HG03196 (cell line): ENCODE results near the gene ABCA10.
"Not testable (repeated sequence)": the region's sequence is repeated elsewhere in the genome, so short reads cannot be mapped to it uniquely, and the experiment has no call there.

ENCODE experiments used
- ATAC-seq: cut with Tn5 transposase; IDR thresholded peaks from one replicate; pipeline ENCODE4 v1.9.1; 2021; ENCODE audit not compliant: unreplicated experiment

ABCA10 gene

DNA sequence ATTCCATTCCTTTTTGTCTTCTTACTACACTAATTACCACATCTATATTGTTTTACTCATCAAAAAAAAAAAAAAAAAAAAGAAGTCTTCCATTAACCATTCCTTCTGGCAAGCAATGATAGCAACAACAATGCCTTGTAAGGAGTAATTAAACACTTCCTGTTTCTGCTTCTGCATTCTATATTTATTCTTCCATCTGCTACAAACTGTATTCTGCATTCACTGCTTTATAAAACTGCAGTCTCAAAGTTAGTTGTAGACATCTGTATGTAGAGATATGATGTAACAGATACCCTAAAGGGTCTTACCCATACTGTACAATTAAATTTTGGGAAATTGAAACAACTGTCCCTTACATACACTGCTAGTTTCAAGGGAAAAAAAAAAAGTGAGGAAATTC lies 58.2 kb downstream of the ABCA10 start:
- ATAC-seq, result no peak

DNA sequence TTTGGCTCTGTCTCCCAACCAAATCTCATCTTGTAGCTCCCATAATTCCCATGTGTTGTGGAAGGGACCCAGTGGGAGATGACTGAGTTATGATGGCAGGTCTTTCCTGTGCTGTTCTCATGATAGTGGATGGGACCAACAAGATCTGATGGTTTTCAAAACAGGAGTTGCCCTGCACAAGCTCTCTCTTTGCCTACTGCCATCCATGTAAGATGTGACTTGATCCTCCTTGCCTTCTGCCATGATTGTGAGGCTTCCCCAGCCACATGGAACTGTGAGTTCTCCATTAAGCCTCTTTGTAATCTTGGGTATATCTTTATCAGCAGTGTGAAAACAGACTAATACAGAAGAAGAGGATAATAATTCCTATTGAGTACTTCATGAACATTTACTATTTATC lies 60.0 kb downstream of the ABCA10 start:
- not testable (repeated sequence) for ATAC-seq

DNA sequence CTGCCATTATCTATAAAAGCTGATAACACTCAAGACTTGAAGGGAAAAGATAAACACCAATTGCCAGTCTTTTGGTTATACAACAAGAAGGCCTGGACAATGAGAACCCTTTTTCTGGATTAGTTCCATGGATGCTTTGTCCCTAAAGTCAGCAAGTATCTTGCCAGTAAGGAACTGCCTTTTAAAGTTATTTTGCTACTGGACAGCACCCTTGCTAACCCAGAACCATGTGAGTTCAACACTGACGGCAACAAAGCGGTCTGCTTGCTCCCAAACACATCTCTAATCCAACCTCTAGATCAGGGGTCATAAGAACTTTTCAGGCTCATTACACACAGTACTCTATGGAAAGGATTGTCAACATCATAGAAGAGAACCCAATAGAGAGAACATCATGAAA lies 61.7 kb downstream of the ABCA10 start:
- no peak for ATAC-seq

DNA sequence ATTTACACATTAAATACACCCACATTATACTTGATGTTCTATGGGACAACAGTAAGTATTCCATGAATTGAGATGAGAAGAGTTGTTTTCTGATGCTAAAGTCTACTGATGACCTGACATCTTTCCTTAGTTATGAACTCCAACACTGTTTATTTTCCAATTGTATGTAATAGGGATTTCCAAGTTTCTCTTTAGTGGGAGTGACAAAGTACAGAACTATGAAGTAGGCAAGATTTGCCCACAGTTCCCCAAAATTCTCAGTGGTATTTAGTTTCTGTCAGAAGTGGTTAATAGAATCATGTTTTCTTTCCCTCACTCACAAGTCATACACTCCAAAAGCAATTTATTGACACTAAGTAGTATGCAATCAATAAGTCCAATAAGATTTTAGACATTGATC lies 64.4 kb downstream of the ABCA10 start:
- no peak for ATAC-seq

- no peak for ATAC-seq
Observed at GRCh38 chr17:69159418-69159817, 69.2 kb downstream of the ABCA10 start.

- no peak for ATAC-seq
Observed at GRCh38 chr17:69154267-69154666, 74.4 kb downstream of the ABCA10 start.

DNA sequence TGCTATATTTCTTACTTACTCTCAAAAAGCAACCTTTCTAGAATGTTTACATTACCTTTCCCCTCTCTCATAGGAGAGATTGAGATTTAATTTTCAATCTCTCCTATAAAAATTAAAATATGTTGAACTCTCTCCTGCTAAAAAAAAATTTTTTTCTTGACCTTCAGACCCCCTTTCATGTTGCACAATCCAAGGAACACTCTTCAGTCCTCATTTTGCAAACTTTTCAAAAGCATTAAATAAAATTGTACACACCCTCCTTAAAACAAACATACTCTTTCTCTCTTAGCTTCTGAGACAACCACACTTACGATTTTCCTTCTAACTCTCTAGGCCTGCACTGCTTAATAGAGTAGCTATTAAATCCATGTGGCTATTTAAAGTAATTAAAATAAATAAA lies 78.3 kb downstream of the ABCA10 start:
- no peak for ATAC-seq

GRCh38 chr17:69147460-69147859 lies 81.2 kb downstream of the ABCA10 start:
- ATAC-seq, result no peak

DNA sequence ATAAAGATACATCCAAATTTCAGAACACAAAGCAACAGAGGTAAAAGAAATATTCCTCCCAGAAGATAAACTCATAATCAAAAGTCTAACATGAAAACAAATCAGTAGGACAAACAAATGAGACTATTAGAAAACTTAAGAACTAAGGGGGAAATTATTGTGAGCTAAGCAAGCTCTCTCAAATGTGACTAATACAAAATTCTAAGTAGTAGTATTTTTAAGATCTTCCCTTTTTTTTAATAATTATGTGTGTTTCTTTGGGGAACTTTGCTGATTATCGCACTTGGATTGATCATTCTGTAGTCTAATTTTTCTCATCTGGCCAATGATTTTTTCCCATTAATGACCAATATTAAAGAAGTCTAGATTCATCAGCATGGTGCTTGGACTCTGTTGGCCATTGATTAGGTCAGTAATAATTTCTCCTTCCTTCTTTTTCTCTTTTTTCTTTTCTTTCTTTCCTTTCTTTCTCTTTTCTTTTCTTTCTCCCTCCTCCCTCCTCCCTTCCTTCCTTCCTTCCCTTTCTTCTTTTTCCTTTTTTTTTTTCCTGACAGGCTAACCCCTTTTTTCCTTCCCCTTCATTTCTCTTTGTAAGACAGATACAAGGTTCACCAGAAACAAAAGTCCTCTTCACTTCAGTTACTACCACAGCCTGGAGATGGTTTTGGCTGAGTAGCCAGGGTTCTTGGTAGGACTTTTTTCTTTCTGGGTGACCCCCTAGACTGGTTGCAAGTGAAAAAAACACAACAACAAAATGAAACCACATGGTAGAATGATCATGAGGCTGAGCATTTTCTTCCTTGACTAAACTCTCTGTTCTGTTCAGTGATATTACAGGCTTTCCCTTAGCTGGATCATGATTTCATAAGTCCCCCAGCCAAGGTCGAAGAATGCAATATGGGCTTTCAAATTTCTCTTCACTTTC lies 84.0 kb downstream of the ABCA10 start:
- no peak for ATAC-seq

GRCh38 chr17:69143683-69144231 lies 84.9 kb downstream of the ABCA10 start:
- no peak for ATAC-seq

DNA sequence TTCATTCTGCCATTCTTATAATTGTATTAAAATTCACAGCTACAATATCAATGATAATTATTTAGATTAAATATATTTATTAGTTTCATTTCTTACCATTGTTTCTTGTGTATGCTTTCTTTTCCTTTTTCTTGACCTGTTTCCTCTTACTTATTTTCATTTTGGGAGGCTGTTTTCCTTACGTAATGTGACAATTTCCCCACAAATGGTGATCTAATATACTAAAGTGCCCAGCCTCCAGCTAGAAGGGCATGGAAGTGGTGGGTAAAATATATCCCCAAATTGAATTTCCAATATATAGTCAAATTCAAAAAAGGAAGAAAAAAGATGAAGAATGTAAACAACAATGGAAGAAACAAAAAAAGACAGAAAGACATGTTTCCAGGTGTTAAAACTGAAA lies 85.5 kb downstream of the ABCA10 start:
- ATAC-seq, result no peak

DNA sequence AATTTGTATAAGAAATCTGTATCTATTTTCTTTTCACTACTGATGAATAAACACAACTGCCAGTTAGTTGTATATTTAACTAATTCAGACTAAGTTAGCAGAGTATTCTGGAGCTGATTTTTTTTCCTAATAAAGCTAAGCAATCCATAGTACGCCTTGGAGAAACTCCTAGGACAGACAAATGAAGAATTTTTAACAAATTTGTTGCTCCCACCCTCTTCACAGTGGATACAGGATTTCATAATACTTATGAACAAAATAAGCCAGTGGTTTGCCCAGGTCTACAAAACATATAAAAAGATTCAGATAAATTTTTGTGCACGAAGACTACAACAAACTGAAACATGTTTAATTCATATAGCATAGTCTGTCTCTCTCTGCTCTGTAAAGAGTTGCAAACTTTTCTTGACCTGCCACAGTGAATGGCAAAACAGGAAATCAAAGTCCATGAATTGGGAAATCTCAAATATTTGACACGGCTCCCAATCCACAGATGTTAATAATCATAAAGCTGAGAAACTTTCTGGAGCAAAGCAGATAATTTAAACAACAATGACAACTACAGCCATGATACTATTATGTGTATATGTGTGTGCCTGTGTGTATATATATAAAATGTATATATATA lies 86.3 kb downstream of the ABCA10 start:
- no peak for ATAC-seq

DNA sequence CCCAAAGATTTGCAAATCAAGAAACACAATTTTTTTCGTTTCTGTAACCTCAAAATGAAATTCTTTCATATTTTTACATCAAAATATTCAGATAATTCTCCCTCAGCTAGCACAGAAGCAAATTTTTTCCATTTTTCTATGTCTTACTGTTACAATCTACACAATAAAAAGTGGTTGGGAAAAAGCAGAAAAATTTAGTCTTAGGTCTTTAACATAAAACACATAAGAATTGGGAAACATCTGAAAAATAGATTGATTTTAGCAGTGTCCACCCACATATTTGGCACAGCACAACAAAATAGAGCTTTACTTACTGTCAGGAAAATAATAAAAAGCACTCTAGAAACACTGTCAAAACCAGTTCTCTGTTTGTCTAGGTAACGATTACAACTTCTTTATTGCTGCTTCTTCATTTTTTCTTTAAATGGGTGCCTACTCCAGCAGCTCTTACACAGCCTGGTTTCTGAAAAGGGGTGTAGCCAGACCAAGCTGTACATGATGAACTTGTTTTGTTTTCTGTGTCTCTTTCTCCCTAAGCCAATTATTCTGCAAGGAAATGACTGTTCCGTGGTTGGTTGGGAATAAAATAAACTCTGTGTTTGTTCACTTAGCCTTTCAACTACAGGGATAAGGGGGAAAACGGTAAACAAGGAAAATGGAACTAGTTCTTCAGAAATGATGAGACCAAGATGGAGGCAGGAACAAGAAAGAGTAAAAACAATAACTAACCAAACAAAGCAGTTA lies 87.0 kb downstream of the ABCA10 start, which contains the start of gene ABCA6:
ABCA6 (minus strand) TSS at position 465 of the 744 bp plus-strand sequence. CDS start 1,192 bp downstream, outside the sequence.
- no peak for ATAC-seq

DNA sequence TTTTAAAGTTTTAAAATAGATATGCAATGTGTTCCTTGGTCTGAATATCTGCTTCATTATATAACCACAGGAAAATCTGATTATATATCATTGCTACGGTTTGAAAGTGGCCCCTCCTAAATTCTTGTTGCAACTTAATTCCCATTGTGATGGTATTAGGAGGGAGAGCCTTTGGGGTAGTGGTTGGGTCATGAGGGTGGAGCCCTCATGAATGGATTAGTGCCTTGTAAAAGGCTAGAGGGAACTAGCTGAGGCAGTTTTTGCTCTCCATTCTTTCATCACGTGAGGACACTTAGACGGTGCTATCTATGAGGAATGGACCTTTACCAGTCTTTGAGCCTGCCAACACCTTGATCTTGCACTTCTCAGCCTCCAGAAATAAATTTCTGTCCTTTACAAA lies 94.5 kb downstream of the ABCA10 start:
- no peak for ATAC-seq

- ATAC-seq, result no peak
Observed at GRCh38 chr17:69130627-69131296, 97.9 kb downstream of the ABCA10 start.

DNA sequence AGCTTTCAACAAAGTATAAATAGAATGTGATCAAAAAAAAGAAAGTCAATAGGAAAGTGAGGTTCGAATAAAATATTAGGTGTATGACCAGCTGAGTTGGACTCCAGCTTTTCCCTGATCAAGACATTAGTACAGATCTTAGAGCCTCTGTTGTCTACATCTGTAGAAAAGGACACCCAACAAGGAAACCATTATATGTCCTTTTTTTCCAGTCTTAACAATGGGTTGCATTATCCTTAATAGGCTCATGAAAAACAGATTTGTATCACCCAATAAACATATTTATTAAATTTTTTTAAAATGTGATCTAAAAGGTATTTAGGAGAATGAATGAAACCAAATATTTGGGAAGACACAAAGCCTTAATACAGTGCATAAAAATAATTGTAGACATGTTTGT lies 105.0 kb downstream of the ABCA10 start:
- no peak for ATAC-seq

GRCh38 chr17:69122065-69122464 lies 106.6 kb downstream of the ABCA10 start:
- no peak for ATAC-seq

DNA sequence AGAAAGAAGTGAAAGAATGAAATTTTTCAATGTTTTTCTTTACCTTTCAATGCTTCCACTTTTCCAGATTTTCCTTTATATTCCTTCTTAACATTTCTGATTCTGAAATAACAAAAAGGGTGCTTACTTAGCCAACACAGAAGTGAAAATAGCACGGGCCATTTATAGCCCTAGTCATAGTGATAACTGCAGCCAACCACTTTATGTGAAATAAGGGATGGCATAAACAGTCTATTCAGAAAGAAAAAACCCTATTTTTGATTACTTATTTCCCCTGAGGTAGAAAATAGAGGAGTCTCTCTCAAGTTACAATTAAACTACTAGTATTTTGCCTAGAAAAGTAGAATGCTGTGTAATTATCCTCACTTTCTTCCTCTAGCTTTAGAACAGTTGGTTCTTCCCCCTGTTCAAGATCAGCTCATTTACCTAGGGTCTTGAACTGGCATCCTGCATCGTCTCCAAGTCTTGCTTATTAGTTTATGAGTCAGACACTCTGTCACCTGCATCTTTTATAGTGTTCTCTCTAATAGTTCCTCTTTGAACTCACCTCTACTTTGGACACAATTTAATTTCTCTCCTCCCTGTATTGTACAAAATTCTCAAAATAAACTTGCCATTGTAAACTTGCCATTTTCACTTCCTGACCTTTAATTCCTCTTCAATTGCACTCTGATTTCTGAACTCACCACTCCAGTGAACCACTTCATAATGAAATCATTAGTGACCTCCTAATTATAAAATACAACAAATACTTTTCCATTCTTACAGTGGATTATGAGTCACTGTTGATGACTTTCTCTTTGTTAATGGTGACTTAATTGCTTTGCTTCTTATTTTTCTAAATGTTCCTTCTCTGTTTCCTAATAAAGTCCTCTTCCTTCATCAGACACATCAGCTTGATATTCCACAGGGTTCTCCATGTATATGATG lies 110.5 kb downstream of the ABCA10 start:
- peak; percentile 36 for ATAC-seq

GRCh38 chr17:69111794-69112193 lies 116.8 kb downstream of the ABCA10 start:
- ATAC-seq, result no peak
